Subcutaneous adipose tissue (tissue), 4 donors: ENCODE measurements around the gene TMCO6. TPM values are rescaled to one million over a fixed set of nuclear protein-coding genes. Genes with fewer than 3 reads are reported as not detected.

Experiments
- CTCF ChIP-seq: fragments of 450-650 bp; IDR thresholded peaks from one replicate; pipeline ENCODE4 v1.5.1; 2016; ENCODE audit warnings: low read depth, mild to moderate bottlenecking, control low read depth, antibody characterized with exemption, moderate library complexity
- total RNA-seq, 4 donors: library from RNA; depleted of rRNA; stranded (reverse); fragments of >200 nt; gene quantifications; one replicate each; pipeline ENCODE4 v1.1.0, GENCODE V29; 2016

The TMCO6 gene
- total RNA-seq, 4 donors from 2014 or later, result 11.4 to 64.5 (median 23.7) TPM

- TF ChIP-seq CTCF, result no peak
Observed at GRCh38 chr5:140672455-140673186, 33.4 kb downstream of the TMCO6 start.

GRCh38 chr5:140673187-140673976 lies 34.1 kb downstream of the TMCO6 start, which contains the start of gene DND1:
DND1 (minus strand) TSS chr5:140673576; CDS start chr5:140673542, 34 bp downstream.
- no peak for TF ChIP-seq CTCF

- TF ChIP-seq CTCF, result no peak
Observed at GRCh38 chr5:140674211-140674610, 35.0 kb downstream of the TMCO6 start.

GRCh38 chr5:140674629-140675028 lies 35.4 kb downstream of the TMCO6 start:
- TF ChIP-seq CTCF, result no peak

- no peak for TF ChIP-seq CTCF
Observed at GRCh38 chr5:140677947-140678346, 38.7 kb downstream of the TMCO6 start.

- no peak for TF ChIP-seq CTCF
Observed at GRCh38 chr5:140678993-140679392, 39.7 kb downstream of the TMCO6 start.

- TF ChIP-seq CTCF, result no peak
Observed at GRCh38 chr5:140690376-140690932, 51.2 kb downstream of the TMCO6 start.
